Gastrocnemius medialis (tissue), 4 donors: Measurements from ENCODE around the gene MRPL18. TPM values are rescaled to one million over a fixed set of nuclear protein-coding genes. Genes with fewer than 3 reads are reported as not detected.

Experiments
- ATAC-seq, 2 donors: fragments of 150-250 bp; one replicate each; pipeline ENCODE4 v1.9.1; 2016
- DNase-seq, 2 donors: peaks; one replicate each; pipeline ENCODE4 v3.0.0-alpha.2; 2019
- H3K27ac ChIP-seq, 4 donors: fragments of 200-600 bp; sonication (generic); 1 replicate in 1 of 4; 2 replicates in 3 of 4; pipeline ENCODE4 v1.5.1; 2016 to 2018; ENCODE audit warnings: mild to moderate bottlenecking in 2 of 4, moderate library complexity in 1 of 4
- H3K27me3 ChIP-seq, 3 donors: fragments of 200-600 bp; sonication (generic) in 2 of 3; 1 replicate in 1 of 3; 2 replicates in 2 of 3; pipeline versions ENCODE4 v1.5.1 to v1.6.0; 2016 to 2019; ENCODE audit warnings: mild to moderate bottlenecking in 1 of 3, moderate library complexity in 1 of 3
- H3K36me3 ChIP-seq, 2 donors: fragments of 200-600 bp; sonication (generic) in 1 of 2; one replicate each; pipeline ENCODE4 v1.5.1; 2017 to 2018
- H3K4me1 ChIP-seq, 2 donors: fragments of 200-600 bp; sonication (generic) in 1 of 2; one replicate each; pipeline ENCODE4 v1.5.1; 2016 to 2017; ENCODE audit warnings: mild to moderate bottlenecking in 2 of 2
- H3K4me3 ChIP-seq, 4 donors: fragments of 200-600 bp; sonication (generic) in 3 of 4; 1 replicate in 1 of 4; 2 replicates in 3 of 4; pipeline ENCODE4 v1.5.1; 2016 to 2019; ENCODE audit warnings: mild to moderate bottlenecking in 2 of 4
- H3K9me3 ChIP-seq, 3 donors: fragments of 200-600 bp; sonication (generic) in 2 of 3; 1 replicate in 1 of 3; 2 replicates in 2 of 3; pipeline ENCODE4 v1.5.1; 2016 to 2019
- POLR2A ChIP-seq, 2 donors: fragments of 450-650 bp; IDR thresholded peaks; one replicate each; pipeline ENCODE4 v1.6.1; 2017; ENCODE audit warnings: antibody characterized with exemption in 2 of 2, mild to moderate bottlenecking in 2 of 2, moderate library complexity in 2 of 2
- in situ Hi-C, 4 donors: fragments of 200-750 bp; cut with MboI; loops; one replicate each; pipeline versions ENCODE4 v1.15.0 to v1.8.0; 2017; ENCODE audit warnings: low sequenced_read_pairs in 4 of 4
- intact Hi-C: fragments of 100-400 bp; cut with DNase I; formaldehyde crosslinking; loops from one replicate; pipeline ENCODE4 v1.15.1; 2023; ENCODE audit warnings: low total_unique reads
- total RNA-seq, 4 donors: library from RNA; depleted of rRNA; stranded (reverse); fragments of >200 nt; gene quantifications; one replicate each; pipeline versions ENCODE4 v1.1.0 to v1.2.3, GENCODE V29; 2016
- TF ChIP-seq, protein P1 (sequence below), 5 experiments: fragments of 450-650 bp in 3 of 5; fragments of 200-600 bp in 2 of 5; sonication (generic) in 2 of 5; IDR thresholded peaks in 4 of 5; conservative IDR thresholded peaks in 1 of 5; 1 replicate in 4 of 5; 2 replicates in 1 of 5; pipeline ENCODE4 v1.5.1; 2016 to 2019; ENCODE audit warnings: antibody characterized with exemption in 5 of 5, mild to moderate bottlenecking in 3 of 5, moderate library complexity in 3 of 5

The MRPL18 gene
- total RNA-seq, 4 donors from 2014 or later = 54.0 to 122 (median 69.0) TPM

- in situ Hi-C loops = no loop called here
- no peaks in the 10 kb centered on the region for H3K9me3 ChIP-seq
- ATAC-seq = no peak
- intact Hi-C loops = no loop called here
- no peaks in the 10 kb centered on the region for H3K27me3 ChIP-seq
- TF ChIP-seq, protein P1, sequence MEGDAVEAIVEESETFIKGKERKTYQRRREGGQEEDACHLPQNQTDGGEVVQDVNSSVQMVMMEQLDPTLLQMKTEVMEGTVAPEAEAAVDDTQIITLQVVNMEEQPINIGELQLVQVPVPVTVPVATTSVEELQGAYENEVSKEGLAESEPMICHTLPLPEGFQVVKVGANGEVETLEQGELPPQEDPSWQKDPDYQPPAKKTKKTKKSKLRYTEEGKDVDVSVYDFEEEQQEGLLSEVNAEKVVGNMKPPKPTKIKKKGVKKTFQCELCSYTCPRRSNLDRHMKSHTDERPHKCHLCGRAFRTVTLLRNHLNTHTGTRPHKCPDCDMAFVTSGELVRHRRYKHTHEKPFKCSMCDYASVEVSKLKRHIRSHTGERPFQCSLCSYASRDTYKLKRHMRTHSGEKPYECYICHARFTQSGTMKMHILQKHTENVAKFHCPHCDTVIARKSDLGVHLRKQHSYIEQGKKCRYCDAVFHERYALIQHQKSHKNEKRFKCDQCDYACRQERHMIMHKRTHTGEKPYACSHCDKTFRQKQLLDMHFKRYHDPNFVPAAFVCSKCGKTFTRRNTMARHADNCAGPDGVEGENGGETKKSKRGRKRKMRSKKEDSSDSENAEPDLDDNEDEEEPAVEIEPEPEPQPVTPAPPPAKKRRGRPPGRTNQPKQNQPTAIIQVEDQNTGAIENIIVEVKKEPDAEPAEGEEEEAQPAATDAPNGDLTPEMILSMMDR (IDR thresholded peaks at IDR 0.05 in 4 of 5, conservative IDR thresholded peaks at IDR 0.05 in 1 of 5) = no peak
- no peak for TF ChIP-seq POLR2A (IDR thresholded peaks at IDR 0.05)
- no peaks in the 10 kb centered on the region for H3K4me1 ChIP-seq
- no peak for DNase-seq
- no peak overlapping the region for H3K27ac ChIP-seq
- no peak overlapping the region for H3K4me3 ChIP-seq
- H3K36me3 ChIP-seq = no peaks in the 10 kb centered on the region
Observed at GRCh38 chr6:159817951-159818739, 27.9 kb downstream of the MRPL18 start.

DNA sequence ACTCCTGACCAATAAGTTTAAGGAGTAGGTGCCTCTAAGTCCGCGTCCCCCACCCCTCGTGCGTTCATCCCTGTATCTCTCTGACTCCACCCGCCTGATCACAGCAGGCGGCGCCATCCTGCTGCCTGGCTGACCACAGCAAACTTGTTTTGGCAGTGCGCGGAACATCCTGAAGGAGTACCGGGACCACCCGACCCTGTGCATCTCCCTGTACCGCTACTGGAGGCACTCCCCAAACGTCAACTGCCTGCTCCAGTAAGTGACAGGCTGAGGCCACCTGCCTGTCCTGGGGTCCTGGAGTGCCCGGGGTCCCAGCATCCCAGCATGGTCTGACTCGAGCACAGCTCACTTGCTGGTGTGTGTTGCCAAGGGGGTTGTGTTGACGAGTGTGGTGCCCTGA lies 28.8 kb downstream of the MRPL18 start:
- Histone ChIP-seq H3K4me3 (no peak overlapping the region), H3K9me3 (no peaks in the 10 kb centered on the region), H3K4me1 (no peaks in the 10 kb centered on the region), H3K27me3 (no peaks in the 10 kb centered on the region), H3K36me3 (no peaks in the 10 kb centered on the region), H3K27ac (no peak overlapping the region)
- in situ Hi-C loops = no loop called here
- DNase-seq (no peak), ATAC-seq (no peak)
- intact Hi-C loops = no loop called here
- TF ChIP-seq, protein P1 (IDR thresholded peaks at IDR 0.05 in 4 of 5, conservative IDR thresholded peaks at IDR 0.05 in 1 of 5) = no peak
- TF ChIP-seq POLR2A (IDR thresholded peaks at IDR 0.05) = no peak

- intact Hi-C loops (no loop called here), in situ Hi-C loops (no loop called here)
- H3K27ac ChIP-seq = no peak overlapping the region
- ATAC-seq (no peak), DNase-seq (no peak)
- no peaks in the 10 kb centered on the region for H3K36me3 ChIP-seq
- TF ChIP-seq, protein P1 (IDR thresholded peaks at IDR 0.05 in 4 of 5, conservative IDR thresholded peaks at IDR 0.05 in 1 of 5) = no peak
- TF ChIP-seq POLR2A (IDR thresholded peaks at IDR 0.05) = no peak
- no peaks in the 10 kb centered on the region for H3K4me1 ChIP-seq
- H3K27me3 ChIP-seq = no peaks in the 10 kb centered on the region
- no peak overlapping the region for H3K4me3 ChIP-seq
- H3K9me3 ChIP-seq = no peaks in the 10 kb centered on the region
Observed at GRCh38 chr6:159819932-159820640, 29.8 kb downstream of the MRPL18 start.

DNA sequence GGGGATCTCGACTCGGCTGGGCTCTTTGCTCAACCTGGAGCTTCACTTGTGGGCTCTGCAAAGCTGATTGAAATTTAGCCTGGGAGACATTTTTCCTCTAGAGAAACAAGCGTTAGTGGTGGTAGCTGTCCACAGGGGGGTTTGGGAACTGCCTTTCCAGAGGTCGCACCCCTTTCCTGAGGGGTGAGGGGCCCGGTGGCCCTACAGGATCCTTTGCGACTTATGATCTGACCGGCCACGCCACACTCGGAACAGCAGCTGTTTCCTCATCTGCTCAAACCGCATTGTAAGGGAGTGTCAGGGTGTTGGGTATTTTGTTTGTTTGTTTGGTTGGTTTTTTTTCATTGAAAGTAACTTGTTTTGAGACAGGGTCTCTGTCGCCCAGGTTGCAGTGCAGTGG lies 30.9 kb downstream of the MRPL18 start:
- no peak for DNase-seq
- TF ChIP-seq POLR2A (IDR thresholded peaks at IDR 0.05) = no peak
- TF ChIP-seq, protein P1 (IDR thresholded peaks at IDR 0.05 in 4 of 5, conservative IDR thresholded peaks at IDR 0.05 in 1 of 5) = no peak
- Histone ChIP-seq H3K27ac (no peak overlapping the region), H3K4me1 (no peaks in the 10 kb centered on the region), H3K36me3 (no peaks in the 10 kb centered on the region), H3K4me3 (no peak overlapping the region), H3K27me3 (no peaks in the 10 kb centered on the region), H3K9me3 (no peaks in the 10 kb centered on the region)
- intact Hi-C loops (no loop called here), in situ Hi-C loops (no loop called here)
- ATAC-seq = no peak
